ENCODE data around the gene ZNF160.
"Not testable (repeated sequence)": the region's sequence is repeated elsewhere in the genome, so short reads cannot be mapped to it uniquely, and the experiment has no call there.

- TF ChIP-seq CTCF (IDR thresholded peaks at IDR 0.05); RAD21 (conservative IDR thresholded peaks at IDR 0.05 in 1 of 2, IDR thresholded peaks at IDR 0.05 in 1 of 2); TP53 (CRISPR knock-in tag; IDR thresholded peaks at IDR 0.05); ESRRA (IDR thresholded peaks at IDR 0.05; ENCODE audit: borderline replicate concordance, low read length); MAX (IDR thresholded peaks at IDR 0.05); CEBPB (IDR thresholded peaks at IDR 0.05); REST (IDR thresholded peaks at IDR 0.05); POLR2A (IDR thresholded peaks at IDR 0.05; ENCODE audit: low read length); SMC3 (IDR thresholded peaks at IDR 0.05); MYC (IDR thresholded peaks at IDR 0.05; ENCODE audit: borderline replicate concordance, low read length); RFX5 (IDR thresholded peaks at IDR 0.05): not testable (repeated sequence)
Measured at GRCh38 chr19:53098570-53098969, 4.7 kb downstream of the ZNF160 start.
